KOPT-K1 (cell line): ENCODE data around the gene SEPTIN1.
A peak's percentile ranks its signal among the peaks of the same experiment; 100 is the strongest.

ENCODE experiments used
- H3K27ac ChIP-seq: fragments of 200-600 bp; sonication (generic); 2 replicates; pipeline ENCODE4 v1.5.1; 2016; ENCODE audit warnings: antibody characterized with exemption, mild to moderate bottlenecking, low read depth, low read length; ENCODE audit not compliant: poor library complexity, severe bottlenecking
- H3K36me3 ChIP-seq: fragments of 200-600 bp; sonication (generic); 2 replicates; pipeline ENCODE4 v1.5.1; 2017; ENCODE audit warnings: antibody characterized with exemption, mild to moderate bottlenecking, low read length, moderate library complexity; ENCODE audit not compliant: insufficient read depth
- H3K9me3 ChIP-seq: fragments of 200-600 bp; sonication (generic); 2 replicates; pipeline ENCODE4 v1.5.1; 2017; ENCODE audit warnings: antibody characterized with exemption, low read length, mild to moderate bottlenecking; ENCODE audit not compliant: insufficient read depth, poor library complexity, severe bottlenecking

SEPTIN1 gene

DNA sequence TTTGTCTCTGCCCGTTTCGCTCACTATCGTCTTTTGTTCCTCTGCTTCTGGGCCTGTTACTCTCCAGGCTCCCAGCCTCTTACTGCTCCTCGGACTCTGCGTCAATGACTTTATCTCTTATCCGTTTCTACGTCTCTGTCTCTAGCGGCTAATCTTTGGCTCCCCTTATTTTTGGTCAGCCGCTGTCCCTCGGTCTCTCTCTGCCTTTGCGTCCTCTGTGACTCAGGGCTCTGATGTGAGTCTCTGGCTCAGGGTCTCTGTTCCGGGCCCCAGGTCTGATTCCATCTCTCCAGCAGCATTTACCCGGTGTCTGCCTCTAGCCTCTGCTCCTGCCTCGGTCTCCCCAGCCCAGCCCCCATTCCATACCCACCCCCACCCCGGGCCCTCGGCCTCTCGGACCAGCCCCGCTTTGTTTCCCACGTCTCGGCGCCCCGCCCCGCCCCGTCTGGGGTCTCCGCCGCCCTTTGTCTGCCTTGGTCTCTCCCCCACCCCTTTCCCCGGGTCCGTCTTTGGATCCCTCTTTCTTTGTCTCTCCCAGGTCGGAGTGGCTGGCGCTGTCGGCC is 12.3 kb upstream of the SEPTIN1 start:
- no peaks in the 10 kb centered on the region for H3K9me3 ChIP-seq
- H3K27ac ChIP-seq = peak overlapping the region; percentile 85
- H3K36me3 ChIP-seq = peaks cover 21% of the 10 kb centered on the region

DNA sequence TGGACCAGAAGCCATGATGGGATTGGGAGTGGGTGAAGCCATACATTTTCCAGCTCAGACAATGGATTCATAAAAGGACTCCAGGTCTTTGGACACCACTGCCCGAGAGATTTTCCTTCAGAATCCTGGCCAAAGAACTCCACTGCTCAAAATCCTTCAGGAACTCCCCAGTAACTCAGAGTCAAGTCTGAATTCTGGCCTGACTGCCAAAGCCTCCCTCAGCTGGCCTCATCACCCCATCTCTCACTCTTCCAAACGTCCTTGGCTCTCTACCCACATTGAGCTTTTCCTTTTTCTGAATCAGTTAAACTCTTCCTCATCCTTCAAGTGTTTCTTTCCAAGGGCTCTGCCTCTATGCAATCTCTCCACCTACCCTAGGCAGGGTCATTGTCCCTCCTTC is 1.2 kb upstream of the SEPTIN1 start:
- peaks cover 17% of the 10 kb centered on the region for H3K36me3 ChIP-seq
- peak overlapping the region; percentile 98 for H3K27ac ChIP-seq
- no peaks in the 10 kb centered on the region for H3K9me3 ChIP-seq

DNA sequence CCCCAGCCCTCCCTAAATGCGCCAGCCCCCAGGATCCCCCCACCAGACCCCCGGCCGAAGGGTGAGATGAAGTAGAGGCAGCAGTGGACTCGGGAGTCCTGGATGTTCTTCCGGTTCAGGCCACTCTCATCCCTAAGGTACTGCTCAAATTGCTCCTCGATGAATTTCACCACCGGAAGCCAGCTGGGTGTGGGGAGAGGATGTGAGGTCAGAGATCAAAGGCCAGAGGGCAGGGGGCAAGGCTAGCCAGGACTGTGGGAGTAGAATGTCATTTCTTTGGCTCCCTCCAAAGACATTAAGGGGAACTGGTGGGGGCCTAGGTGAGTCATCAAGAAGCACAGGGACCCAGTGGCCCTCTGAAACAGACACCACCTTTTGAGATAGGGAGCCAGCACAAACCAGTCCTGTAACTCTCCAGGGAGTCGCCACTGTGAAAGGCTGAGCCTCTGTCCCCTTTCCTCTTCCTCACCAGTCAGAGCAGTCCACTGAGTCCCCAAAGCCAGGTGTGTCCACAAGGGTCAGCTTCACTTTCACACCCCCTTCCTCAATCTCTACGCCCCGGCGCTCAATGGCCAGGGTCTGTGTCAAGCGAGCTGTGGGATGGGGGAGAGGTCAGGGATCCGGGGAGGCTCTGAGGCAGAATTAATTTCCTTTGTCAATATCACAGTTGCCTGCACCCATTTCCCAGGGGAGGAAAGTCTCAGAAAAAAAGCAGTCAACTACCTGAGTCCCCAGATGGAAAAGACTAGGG is 895 bp downstream of the SEPTIN1 start:
- H3K36me3 ChIP-seq = peaks cover 18% of the 10 kb centered on the region
- H3K27ac ChIP-seq = peak overlapping the region; percentile 98
- no peaks in the 10 kb centered on the region for H3K9me3 ChIP-seq

- no peaks in the 10 kb centered on the region for H3K9me3 ChIP-seq
- peak overlapping the region; percentile 98 for H3K27ac ChIP-seq
- peaks cover 25% of the 10 kb centered on the region for H3K36me3 ChIP-seq
Measured at GRCh38 chr16:30380803-30381208, 1.6 kb downstream of the SEPTIN1 start.

DNA sequence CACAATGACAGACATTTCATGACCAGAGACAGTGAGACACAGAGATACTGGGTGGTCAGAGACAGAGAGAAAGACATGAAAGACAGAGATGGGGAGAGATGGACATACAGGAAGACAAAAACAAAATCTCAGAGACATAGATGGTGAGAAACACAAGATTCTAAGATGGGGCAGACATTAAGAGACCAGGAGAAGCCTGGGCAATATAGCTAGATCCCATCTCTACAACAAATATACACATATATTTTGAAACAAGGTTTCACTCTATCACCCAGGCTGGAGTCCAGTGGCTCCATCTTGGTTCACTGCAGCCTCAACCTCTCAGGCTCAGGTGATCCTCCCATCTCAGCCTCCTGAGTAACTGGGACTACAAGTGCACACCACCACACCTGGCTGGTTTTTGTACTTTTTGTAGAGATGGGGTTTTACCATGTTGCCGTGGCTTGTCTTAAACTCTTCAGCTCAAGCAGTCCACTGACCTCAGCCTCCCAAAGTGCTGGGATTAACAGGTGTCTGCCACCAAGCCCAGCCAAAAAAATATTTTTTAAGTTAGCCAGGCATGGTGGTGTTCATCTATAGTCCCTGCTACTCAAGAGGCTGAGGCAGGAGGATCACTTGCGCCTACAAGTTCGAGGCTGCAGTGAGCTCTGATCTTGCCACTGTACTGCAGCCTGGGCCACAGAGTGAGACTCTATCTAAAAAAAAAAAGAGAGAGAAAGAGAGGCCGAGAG is 2.1 kb downstream of the SEPTIN1 start:
- peak overlapping the region; percentile 98 for H3K27ac ChIP-seq
- H3K9me3 ChIP-seq = no peaks in the 10 kb centered on the region
- H3K36me3 ChIP-seq = peaks cover 29% of the 10 kb centered on the region

DNA sequence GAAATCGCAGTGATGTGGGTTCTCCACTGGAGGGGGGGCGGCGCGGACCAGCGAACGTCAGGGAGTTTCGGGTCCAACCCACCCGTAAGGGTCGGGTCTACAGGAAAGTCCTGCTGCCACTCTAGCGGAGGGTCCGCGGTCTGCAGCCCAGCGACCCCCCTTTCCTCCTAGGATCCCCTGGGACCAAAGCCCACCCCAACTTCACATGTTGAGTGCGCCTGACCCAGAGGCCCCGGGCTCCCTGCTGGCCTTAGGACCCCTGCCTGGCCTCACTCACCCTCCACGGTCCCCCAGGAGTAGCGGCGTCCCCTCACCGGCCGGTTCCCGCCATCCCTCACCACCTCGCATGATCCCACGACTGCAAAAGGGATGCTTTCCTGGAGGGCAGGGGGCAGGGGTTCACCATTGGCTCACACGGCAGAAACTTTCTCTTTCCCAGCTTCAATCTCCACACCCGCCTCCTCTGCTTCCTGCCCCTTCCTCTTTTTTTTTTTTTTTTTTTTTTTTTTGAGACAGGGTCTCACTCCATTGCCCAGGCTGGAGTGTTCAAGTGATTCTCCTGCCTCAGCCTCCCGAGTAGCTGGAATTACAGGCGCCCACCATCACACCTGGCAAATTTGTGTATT is 3.1 kb downstream of the SEPTIN1 start:
- Histone ChIP-seq H3K27ac (peak overlapping the region; percentile 98), H3K9me3 (no peaks in the 10 kb centered on the region), H3K36me3 (peaks cover 29% of the 10 kb centered on the region)

DNA sequence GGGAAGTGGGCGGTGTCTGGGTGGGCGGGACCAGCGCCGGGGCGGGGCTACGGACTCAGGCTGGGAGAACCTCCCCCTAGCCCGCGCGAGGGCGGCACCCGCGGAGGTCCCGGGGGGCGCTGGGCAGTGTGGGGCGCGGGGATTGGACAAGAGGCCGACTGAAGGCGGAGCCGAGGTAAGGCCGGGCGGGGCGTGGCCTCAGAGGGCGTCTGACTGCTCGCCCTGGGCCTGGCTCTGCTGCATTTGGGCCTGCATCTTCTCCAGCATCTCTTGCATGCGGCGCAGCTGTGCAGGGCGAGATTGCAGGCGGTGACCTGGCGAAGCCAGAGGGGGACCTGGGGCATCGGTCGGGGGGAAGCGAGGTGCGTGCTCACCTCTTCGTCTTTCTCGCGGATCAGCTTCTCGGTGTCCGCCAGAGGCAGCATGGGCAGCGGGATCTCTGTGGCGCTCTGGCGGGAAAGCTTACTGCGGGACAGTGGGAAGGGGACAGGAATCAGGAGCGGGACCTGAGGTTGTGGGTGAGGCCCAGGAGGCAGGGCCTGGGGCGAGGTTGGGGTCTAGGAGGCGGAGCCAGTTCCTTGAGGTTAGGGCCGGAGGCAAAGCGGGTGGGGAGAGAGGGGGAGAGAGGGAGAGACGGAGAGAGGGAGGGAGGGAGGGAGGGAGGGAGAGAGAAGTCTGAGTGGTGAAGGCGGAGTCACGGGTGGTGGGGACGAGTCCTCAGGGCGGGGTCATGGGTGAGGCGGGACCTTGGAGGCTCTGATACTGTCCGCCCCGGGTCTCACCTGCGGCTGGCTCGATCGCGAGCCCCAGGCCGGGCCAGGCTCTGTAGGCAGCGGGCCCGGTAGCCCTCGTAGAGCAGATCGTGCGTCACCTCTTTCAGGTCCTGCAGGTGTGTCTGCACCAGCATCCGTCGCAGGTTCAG is 3.9 kb downstream of the SEPTIN1 start:
- peaks cover 29% of the 10 kb centered on the region for H3K36me3 ChIP-seq

DNA sequence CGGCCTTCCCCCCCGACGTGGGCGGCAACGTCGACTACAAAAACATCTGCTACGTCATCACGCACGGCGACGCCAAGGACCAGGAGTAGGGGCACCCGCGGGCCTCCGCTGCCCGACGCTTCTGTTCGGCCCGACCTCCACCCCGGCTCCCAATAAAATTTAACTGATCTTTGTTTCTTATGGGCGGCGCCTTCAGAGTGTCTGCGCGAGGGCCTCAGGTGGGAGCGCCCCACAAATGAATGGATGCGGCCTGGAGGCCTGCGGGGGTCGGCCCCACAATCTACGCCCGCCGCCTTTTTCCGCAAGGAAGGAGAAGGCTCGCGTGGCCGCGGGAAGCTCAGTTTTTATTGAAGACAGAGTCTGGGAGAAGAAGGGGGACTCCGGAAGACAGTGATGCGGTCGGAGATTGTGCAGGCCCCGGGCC is 4.5 kb downstream of the SEPTIN1 start:
- Histone ChIP-seq H3K27ac (peak overlapping the region; percentile 98), H3K36me3 (peaks cover 29% of the 10 kb centered on the region), H3K9me3 (no peaks in the 10 kb centered on the region)

More for the DNA sequence above, 3.9 kb downstream of the SEPTIN1 start:
- H3K27ac ChIP-seq = peak overlapping the region; percentile 98
- H3K9me3 ChIP-seq = no peaks in the 10 kb centered on the region

DNA sequence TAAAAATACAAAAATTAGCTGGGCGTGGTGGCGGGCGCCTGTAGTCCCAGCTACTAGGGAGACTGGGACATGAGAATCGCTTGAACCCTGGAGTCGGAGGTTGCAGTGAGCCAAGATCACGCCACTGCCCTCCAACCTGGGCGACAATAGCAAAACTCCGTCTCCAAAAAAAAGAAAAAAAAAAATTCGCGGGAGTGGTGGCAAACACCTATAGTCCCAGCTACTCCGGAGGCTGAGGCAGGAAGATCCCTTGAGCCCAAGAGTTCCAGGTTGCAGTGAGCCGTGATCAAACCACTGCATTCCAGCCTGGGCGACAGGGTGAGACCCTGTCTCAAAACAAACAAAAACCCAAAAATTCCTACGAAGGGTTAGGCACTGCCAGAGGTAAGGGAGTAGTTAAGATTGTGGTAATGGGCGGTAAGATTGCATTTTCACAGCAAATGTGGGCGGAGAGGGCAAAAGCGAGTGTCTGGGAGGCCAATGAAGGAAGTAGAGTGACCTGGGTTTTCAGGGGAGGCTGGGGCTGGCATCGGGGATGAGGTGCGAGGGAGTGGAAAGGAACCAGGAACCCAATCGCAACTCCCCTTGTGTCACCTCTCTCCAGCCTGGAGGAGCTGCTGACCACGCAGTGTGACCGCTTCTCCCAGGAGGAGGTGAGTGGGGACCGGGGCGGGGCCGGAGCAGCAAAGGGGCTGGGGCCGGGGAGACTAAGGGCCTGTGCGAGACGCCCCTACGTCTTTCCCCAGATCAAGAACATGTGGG is 5.1 kb downstream of the SEPTIN1 start:
- H3K27ac ChIP-seq = peak overlapping the region; percentile 98
- peaks cover 29% of the 10 kb centered on the region for H3K36me3 ChIP-seq
- H3K9me3 ChIP-seq = no peaks in the 10 kb centered on the region

DNA sequence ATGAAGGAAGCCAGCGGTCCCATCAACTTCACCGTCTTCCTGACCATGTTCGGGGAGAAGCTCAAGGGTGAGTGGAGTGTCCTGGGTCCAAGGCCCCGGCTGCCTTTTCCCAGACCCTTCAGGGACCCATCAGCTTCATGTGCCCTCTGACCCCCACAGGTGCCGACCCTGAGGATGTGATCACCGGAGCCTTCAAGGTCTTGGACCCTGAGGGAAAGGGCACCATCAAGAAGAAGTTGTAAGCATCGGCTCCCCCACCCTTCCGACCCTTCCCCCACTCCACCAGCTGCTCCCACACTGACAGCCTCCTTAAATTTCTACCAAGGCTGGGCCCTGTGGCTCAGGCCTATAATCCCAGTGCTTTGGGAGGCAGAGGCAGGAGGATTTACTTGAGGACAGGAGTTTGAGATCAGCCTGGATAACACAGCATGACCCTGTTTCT is 5.9 kb downstream of the SEPTIN1 start:
- Histone ChIP-seq H3K27ac (peak overlapping the region; percentile 98), H3K36me3 (peaks cover 29% of the 10 kb centered on the region), H3K9me3 (no peaks in the 10 kb centered on the region)

DNA sequence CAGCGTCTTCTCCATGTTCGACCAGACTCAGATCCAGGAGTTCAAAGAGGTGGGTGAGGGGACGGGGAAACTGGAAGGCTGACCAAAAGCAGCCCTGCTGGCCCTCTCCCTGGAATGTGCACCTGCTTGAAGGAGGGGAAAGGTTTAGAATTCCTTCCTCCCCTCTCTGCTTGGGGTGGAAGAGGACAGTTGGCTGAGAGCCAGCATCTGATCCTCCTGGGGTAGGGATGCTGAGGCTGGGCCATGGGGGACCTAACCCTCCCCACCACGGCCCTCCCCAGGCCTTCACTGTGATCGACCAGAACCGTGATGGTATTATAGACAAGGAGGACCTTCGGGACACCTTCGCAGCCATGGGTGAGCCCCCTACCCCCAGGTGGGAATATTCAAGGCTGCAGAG is 6.5 kb downstream of the SEPTIN1 start:
- Histone ChIP-seq H3K27ac (no peak overlapping the region), H3K9me3 (no peaks in the 10 kb centered on the region), H3K36me3 (peaks cover 29% of the 10 kb centered on the region)

DNA sequence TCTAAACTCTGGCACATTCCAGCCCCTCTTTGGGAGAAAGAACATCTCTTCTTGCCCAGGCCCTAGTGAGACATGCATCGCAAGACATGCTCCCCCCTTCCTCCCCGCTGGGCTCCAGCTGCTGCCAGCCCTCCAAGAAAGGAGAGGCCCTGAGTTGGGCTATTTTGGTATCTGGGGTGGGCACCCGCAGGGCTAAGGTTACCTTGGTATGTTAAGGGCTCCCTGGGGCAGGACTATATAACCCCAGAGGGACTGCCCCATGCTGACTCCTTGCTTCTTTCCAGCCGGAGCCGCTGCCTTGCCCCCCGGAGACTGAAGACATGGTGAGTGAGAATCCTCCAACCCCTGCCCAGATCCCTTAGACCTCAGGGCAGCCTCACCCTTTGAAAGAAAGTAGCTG is 7.8 kb downstream of the SEPTIN1 start, which contains the start of gene MYL11:
Gene MYL11 (plus strand): TSS at position 265 of the 400 bp plus-strand sequence. CDS start 56 bp downstream, at position 321.
- H3K36me3 ChIP-seq = peaks cover 17% of the 10 kb centered on the region
- H3K9me3 ChIP-seq = no peaks in the 10 kb centered on the region
- no peak within 1 kb of the TSS for H3K27ac ChIP-seq

DNA sequence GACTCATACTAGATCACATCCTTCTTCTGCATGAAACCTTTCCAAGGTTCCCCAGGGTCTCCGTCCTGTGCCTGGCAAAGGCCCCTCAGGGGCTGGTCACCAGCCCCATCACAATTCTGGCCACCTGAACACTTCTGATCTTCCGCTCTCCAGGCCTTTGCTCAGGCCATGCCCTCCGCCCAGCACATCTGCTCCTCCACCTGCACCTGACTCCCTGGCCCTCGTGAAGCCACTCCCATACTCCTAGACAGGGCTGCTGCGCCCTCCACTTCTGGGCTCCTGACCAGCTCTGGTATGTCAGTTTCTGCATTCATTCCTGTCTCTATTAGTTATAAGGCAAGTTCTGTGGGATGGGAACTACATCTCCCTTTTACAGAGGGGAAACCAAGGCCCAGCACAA is 9.6 kb downstream of the SEPTIN1 start:
- Histone ChIP-seq H3K36me3 (peaks cover 11% of the 10 kb centered on the region; the same call in 1 of the 2 replicates), H3K9me3 (no peaks in the 10 kb centered on the region), H3K27ac (peak overlapping the region; percentile 73)
